ENCODE results near the gene C6orf62.
"Not testable (repeated sequence)": the region's sequence is repeated elsewhere in the genome, so short reads cannot be mapped to it uniquely, and the experiment has no call there.

The C6orf62 gene

GRCh38 chr6:24666641-24667377 lies 52.1 kb downstream of the C6orf62 start, which contains the start of the genes ACOT13 and TDP2:
Gene ACOT13, plus strand, starts transcription at chr6:24667077. Its CDS starts 187 bp downstream, at chr6:24667264.
Gene TDP2, minus strand, starts transcription at chr6:24666899. Its CDS starts 37 bp downstream, at chr6:24666862.
- DNase-seq = peak; percentile 90 to 93 (median 90)

GRCh38 chr6:24666097-24666640 lies 52.8 kb downstream of the C6orf62 start:
- peak in 2 of 4 experiments; percentile 41 to 43 for DNase-seq

- DNase-seq = no peak
These were observed 54.6 kb downstream of the C6orf62 start for GRCh38 chr6:24664046-24664987.

- no peak for DNase-seq
These were observed 55.8 kb downstream of the C6orf62 start for GRCh38 chr6:24663189-24663588.

GRCh38 chr6:24662236-24662635 lies 56.7 kb downstream of the C6orf62 start:
- no peak for DNase-seq

GRCh38 chr6:24661759-24662158 lies 57.2 kb downstream of the C6orf62 start:
- DNase-seq = not testable (repeated sequence)

GRCh38 chr6:24660105-24660504 lies 58.8 kb downstream of the C6orf62 start:
- DNase-seq = no peak

GRCh38 chr6:24659561-24659960 lies 59.4 kb downstream of the C6orf62 start:
- no peak for DNase-seq

- DNase-seq = no peak
These were observed 60.1 kb downstream of the C6orf62 start for GRCh38 chr6:24658573-24659560.

GRCh38 chr6:24655215-24655614 lies 63.7 kb downstream of the C6orf62 start:
- no peak for DNase-seq
